ENCODE results near the gene STK39.

STK39 gene

GRCh38 chr2:168180914-168181313, 66.5 kb downstream of the STK39 start:
- no peak for DNase-seq
- H3K36me3 ChIP-seq, result no peaks in the 10 kb centered on the region
- H3K27ac ChIP-seq, result no peak overlapping the region
- peaks cover 0 to 31% (median 2%) of the 10 kb centered on the region in 4 donors for H3K4me1 ChIP-seq
- H3K27me3 ChIP-seq, result no peaks in the 10 kb centered on the region
- no peak for TF ChIP-seq CTCF (IDR thresholded peaks at IDR 0.05)
- intact Hi-C loops (cut with DNase I; ENCODE audit: low total_unique reads), result no loop called here
- H3K4me3 ChIP-seq, result no peak overlapping the region
- H3K9me3 ChIP-seq, result no peaks in the 10 kb centered on the region

DNA sequence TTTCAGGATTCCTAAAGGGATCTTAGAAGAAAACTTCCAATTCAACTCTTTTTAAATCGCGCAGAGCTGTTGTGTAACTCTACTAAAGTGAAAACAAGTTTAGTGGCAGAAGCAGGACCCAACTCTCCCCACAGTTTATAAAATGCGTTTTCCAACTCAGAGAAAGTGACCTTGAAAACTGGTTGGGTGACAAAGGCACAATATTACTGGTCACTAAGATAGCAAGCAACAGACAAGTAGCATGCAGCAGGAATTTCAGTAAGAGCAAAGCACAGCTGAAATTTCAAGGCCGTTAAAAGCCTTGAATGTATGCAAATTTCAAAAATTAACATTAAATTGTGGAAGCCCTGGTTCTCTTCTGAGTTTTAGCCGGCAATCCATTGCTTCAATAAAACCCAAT, 66.9 kb downstream of the STK39 start:
- no peak overlapping the region for H3K27ac ChIP-seq
- intact Hi-C loops (cut with DNase I; ENCODE audit: low total_unique reads), result no loop called here
- DNase-seq, result no peak
- no peaks in the 10 kb centered on the region for H3K9me3 ChIP-seq
- peaks cover 0 to 26% (median 2%) of the 10 kb centered on the region in 4 donors for H3K4me1 ChIP-seq
- no peak for TF ChIP-seq CTCF (IDR thresholded peaks at IDR 0.05)
- H3K27me3 ChIP-seq, result no peaks in the 10 kb centered on the region
- H3K36me3 ChIP-seq, result no peaks in the 10 kb centered on the region
- no peak overlapping the region for H3K4me3 ChIP-seq

GRCh38 chr2:168179592-168179991, 67.8 kb downstream of the STK39 start:
- DNase-seq, result no peak
- Histone ChIP-seq H3K27ac (no peak overlapping the region), H3K4me1 (peaks cover 0 to 17% (median 2%) of the 10 kb centered on the region in 4 donors), H3K9me3 (no peaks in the 10 kb centered on the region), H3K27me3 (no peaks in the 10 kb centered on the region), H3K4me3 (no peak overlapping the region), H3K36me3 (no peaks in the 10 kb centered on the region)
- intact Hi-C loops (cut with DNase I; ENCODE audit: low total_unique reads), result no loop called here
- TF ChIP-seq CTCF (IDR thresholded peaks at IDR 0.05), result no peak

DNA sequence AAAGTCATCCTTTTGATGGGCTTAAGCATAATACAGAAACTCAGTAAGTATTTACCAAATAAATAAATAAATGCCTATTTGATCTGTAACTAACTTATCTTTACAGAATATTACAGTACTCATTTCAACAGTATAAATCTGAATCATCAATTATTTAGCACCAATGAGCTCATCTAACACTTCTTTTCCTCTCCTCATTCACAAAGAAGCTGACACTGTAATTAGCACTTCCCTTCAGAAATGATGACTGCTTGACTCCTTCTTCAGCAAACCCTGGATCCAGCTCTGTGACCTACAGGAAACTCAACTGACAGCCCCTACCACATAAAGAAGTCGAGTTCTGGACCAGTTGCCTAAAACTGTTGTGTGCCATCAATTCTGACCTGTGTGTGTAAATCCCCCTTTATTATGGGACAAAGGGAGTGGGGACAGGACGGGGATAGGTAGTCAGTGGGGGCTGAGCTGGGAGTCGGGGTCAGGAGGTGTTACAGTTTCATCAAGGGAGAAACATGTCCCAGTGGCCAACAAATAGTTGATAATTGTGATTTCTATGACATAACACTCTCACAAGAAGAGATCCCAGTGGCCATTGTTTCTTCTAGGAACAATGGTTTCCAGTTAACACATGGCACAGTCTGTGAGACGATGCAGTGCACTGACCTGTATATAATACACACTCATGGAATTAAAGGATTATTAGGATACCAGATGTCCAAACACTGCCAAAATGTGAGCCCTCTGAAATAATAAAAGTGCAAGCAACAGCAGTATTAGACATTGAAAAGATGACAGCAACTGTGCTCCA, 68.7 kb downstream of the STK39 start:
- no peaks in the 10 kb centered on the region for H3K36me3 ChIP-seq
- no peak overlapping the region for H3K27ac ChIP-seq
- TF ChIP-seq CTCF (IDR thresholded peaks at IDR 0.05), result no peak
- intact Hi-C loops (cut with DNase I; ENCODE audit: low total_unique reads), result no loop called here
- H3K4me1 ChIP-seq, result peaks cover 0 to 9% (median 2%) of the 10 kb centered on the region in 4 donors
- H3K9me3 ChIP-seq, result no peaks in the 10 kb centered on the region
- H3K27me3 ChIP-seq, result no peaks in the 10 kb centered on the region
- H3K4me3 ChIP-seq, result no peak overlapping the region
- no peak for DNase-seq

DNA sequence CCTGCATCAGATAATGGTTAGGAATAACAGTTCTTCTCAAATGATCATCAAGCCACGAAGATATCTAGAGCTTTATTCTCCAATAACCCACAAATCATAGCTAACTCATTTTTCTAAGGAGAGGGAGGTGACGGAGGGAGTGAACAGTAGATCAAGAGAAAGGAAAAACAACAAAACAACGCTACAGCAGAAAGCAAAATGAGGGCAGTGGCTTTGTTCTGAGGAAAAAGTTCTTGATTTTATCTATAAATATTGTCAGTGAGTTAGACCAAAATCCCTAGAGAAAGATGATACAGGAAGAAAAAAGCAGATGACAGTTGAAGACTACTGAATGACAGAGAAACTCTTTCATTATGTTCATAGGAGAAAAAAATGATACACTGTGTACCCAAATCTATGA, 71.0 kb downstream of the STK39 start:
- intact Hi-C loops (cut with DNase I; ENCODE audit: low total_unique reads), result no loop called here
- no peak for DNase-seq
- H3K36me3 ChIP-seq, result no peaks in the 10 kb centered on the region
- no peak overlapping the region for H3K4me3 ChIP-seq
- no peaks in the 10 kb centered on the region for H3K9me3 ChIP-seq
- H3K27me3 ChIP-seq, result no peaks in the 10 kb centered on the region
- TF ChIP-seq CTCF (IDR thresholded peaks at IDR 0.05), result no peak
- peaks cover 0 to 3% (median 0%) of the 10 kb centered on the region in 4 donors for H3K4me1 ChIP-seq
- no peak overlapping the region for H3K27ac ChIP-seq
